ENCODE measurements around the gene BHLHE40. TPM values are rescaled to one million over a fixed set of nuclear protein-coding genes. Genes with fewer than 3 reads are reported as not detected.

Gene BHLHE40
- polyA plus RNA-seq, 2 of the 4 experiments (the other 2 are of a cell fraction): 102 to 160 TPM

DNA sequence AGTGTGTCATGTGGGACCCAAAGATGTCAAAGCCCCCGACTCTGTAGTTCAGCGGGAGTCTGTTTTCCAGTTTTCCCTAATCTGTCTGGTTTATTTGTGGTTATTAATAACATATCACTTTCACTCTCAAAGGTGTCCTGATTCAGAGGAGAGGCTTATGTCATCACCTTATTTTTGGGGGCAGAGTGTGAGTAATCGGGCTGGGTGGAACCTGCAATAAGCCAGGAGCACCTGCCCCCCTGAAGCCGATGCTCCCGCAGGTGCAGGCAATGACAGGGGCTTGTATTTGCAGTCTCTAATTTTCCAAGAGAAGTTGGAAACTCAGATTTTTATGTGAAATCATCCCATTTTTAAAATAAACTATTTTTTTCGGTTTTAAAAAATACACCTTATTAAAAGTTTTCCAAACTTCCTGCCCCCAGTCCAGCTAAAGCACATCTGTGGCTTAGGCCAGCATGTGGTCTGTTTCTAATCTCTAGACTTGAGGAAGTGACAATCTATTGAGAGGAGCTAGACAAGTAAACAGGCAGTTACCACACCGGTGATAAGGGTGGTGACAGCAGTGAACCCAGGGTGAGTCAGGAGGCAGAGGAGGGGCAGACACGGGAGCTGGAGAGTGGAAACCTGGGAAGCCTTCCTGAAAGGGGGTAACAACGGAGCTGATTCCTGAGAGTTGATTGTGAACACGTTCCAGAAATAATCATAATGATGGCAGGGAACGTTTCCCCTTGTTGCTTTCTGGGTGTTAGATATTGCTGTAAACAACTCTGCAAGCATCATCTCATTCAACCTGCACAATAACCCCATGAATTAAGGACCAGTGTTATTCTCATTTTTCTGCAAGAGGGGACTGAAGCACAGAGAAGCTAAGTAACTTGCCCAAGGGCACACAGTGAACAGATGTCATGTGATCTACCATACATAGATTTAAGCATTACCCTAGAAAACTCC lies 37.2 kb downstream of the BHLHE40 start (continued):
- no peak for TF ChIP-seq RFX5 (IDR thresholded peaks at IDR 0.05)
- peak; percentile 19; the same call in 1 of the 2 replicates for TF ChIP-seq ZSCAN20 (CRISPR knock-in tag; IDR thresholded peaks at IDR 0.05)
- no peak for TF ChIP-seq BHLHE40 (IDR thresholded peaks at IDR 0.05; ENCODE audit: low read depth, low read length)
- TF ChIP-seq SMC3 (IDR thresholded peaks at IDR 0.05): peak; percentile 24; the same call in 1 of the 3 replicates
- peak; percentile 90 for TF ChIP-seq MYC (IDR thresholded peaks at IDR 0.05; ENCODE audit: borderline replicate concordance, low read length)
- peak; percentile 57; the same call in 1 of the 2 replicates for TF ChIP-seq FOSL2 (IDR thresholded peaks at IDR 0.05)
- TF ChIP-seq FOSL2 (CRISPR knock-in tag; IDR thresholded peaks at IDR 0.05): peak; percentile 93
- peak; percentile 69; the same call in 1 of the 2 replicates for TF ChIP-seq EHF (CRISPR knock-in tag; IDR thresholded peaks at IDR 0.05)
- 0 out of 3 replicates have a peak, but pooled peaks have one; percentile 28 for TF ChIP-seq BCL3 (IDR thresholded peaks at IDR 0.05)
- peak; percentile 7; the same call in 1 of the 2 replicates for TF ChIP-seq NFE2L2 (conservative IDR thresholded peaks at IDR 0.05; ENCODE audit: low read length)
- TF ChIP-seq GATA3 (IDR thresholded peaks at IDR 0.05; ENCODE audit: borderline replicate concordance): peak; percentile 91
- TF ChIP-seq, protein P1, sequence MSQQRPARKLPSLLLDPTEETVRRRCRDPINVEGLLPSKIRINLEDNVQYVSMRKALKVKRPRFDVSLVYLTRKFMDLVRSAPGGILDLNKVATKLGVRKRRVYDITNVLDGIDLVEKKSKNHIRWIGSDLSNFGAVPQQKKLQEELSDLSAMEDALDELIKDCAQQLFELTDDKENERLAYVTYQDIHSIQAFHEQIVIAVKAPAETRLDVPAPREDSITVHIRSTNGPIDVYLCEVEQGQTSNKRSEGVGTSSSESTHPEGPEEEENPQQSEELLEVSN (IDR thresholded peaks at IDR 0.05; ENCODE audit: borderline replicate concordance, low read depth): no peak
- TF ChIP-seq, protein P2, sequence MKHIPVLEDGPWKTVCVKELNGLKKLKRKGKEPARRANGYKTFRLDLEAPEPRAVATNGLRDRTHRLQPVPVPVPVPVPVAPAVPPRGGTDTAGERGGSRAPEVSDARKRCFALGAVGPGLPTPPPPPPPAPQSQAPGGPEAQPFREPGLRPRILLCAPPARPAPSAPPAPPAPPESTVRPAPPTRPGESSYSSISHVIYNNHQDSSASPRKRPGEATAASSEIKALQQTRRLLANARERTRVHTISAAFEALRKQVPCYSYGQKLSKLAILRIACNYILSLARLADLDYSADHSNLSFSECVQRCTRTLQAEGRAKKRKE (CRISPR knock-in tag; IDR thresholded peaks at IDR 0.05; ENCODE audit: low read depth): peak; percentile 47; the same call in 1 of the 2 replicates
- TF ChIP-seq POLR2AphosphoS2 (conservative IDR thresholded peaks at IDR 0.05; ENCODE audit: low read length): no peak
- TF ChIP-seq HEYL (CRISPR knock-in tag; IDR thresholded peaks at IDR 0.05): no peak; the same call in 1 of the 2 replicates
- peak; percentile 47; the same call in 1 of the 2 replicates for TF ChIP-seq FOXS1 (CRISPR knock-in tag; IDR thresholded peaks at IDR 0.05)
- TF ChIP-seq JUN (IDR thresholded peaks at IDR 0.05): peak; percentile 76 to 79
- TF ChIP-seq CBX8 (IDR thresholded peaks at IDR 0.05): no peak
- no peak for TF ChIP-seq HOXB13 (CRISPR knock-in tag; IDR thresholded peaks at IDR 0.05; ENCODE audit: low read depth)
- no peak for TF ChIP-seq CBX2 (IDR thresholded peaks at IDR 0.05; ENCODE audit: borderline replicate concordance, low read depth)
- TF ChIP-seq POLR2A (IDR thresholded peaks at IDR 0.05; ENCODE audit: low read length): no peak
- TF ChIP-seq CEBPB (IDR thresholded peaks at IDR 0.05): peak; percentile 27 to 81; a peak in 3 of 4 replicates
- no peak for TF ChIP-seq CTCF (IDR thresholded peaks at IDR 0.05)
- no peak for TF ChIP-seq HMGXB4 (CRISPR knock-in tag; IDR thresholded peaks at IDR 0.05; ENCODE audit: borderline replicate concordance)
